GF-D8 (cell line): ENCODE data around the gene ARNT2.

Experiments used
- DNase-seq: peaks from one replicate; lab custom pipeline; 2025; lab: John Stamatoyannopoulos, UW

The ARNT2 gene

GRCh38 chr15:80466543-80466942 is 62.4 kb downstream of the ARNT2 start:
- no peak for DNase-seq

DNA sequence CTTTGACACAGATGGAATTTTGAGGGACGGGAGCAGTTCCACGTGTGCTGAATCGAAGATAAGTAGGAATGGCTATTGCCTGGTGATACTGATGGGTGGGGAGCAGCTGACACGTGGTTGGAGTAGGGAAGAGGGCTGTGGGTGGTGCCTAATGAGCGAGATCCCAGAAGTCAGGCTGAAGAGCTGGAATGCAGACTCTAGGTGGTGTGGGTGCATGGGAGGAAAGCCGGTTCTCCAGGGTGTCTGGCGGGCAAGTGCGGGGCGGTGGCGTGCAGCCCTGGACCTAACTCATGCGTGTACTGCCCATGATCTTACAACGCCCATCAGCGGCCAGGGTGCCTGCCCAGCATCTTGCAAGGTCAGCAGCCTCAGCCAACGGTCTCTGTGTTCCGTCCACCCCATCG is 63.1 kb downstream of the ARNT2 start:
- no peak for DNase-seq

DNA sequence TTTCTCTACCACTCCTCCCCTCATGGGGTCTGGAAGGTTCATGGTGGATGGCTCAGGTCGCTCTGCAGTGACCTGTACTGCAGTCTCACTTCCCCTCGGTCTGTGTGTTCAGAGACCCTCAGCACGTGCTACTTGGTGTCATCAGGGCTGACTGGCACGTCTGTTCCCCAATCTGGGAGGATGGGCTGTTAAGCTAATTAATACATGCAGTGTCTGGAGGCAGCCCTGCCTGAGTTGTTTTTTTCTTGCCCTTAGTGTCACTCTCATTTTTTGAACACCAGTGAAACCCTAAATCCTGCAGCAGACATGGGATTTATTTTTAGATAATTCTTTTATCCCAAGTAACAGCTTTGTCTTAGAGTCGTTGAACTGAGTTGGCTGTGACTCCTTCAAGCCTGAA is 64.6 kb downstream of the ARNT2 start:
- no peak for DNase-seq

GRCh38 chr15:80471881-80472280 is 67.7 kb downstream of the ARNT2 start:
- no peak for DNase-seq

DNA sequence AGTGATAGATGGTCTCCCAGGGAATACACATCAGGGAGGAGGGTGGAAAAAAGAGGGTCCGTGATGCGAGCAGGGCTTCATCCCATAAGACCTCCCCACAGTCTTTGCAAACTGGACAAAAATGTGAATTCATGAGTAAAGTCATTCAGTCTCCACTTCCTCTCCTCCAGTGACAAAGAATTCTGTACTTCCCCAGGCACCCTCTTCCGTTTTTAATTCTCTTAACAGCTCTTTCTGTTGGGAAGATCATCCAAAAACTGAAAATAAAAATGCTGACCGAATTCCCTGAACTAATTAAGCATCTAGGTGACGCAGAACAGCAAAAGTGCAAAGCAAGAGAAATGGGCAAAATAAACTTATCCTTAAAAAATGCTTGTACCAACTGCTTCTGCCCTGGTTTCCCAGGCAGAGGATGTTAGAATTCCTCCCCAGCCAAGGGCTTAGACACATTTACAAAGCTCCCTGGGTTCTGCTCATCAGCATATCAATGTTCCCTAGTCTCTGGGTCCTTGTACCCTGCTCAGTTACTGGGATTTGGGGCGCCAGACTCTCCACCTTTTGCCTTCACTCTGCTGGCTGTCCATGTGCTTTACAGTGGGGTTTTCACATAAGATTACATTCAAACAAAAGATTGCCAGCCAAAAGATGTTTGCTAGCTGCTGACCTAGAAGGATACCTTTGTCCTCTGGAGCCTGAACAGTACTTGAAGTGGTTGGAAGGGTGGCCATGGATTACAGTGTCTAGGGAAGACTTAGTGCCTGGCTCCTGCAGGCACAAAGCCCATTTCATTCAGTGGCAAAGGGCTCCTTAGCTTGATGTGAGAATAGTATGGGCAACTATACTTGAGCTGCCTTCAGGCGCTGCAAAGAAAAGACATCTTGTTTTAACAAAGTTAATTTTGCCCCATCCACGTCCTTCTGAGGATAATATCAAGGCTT is 69.4 kb downstream of the ARNT2 start:
- no peak for DNase-seq

GRCh38 chr15:80474224-80475215 is 70.3 kb downstream of the ARNT2 start:
- DNase-seq: no peak

DNA sequence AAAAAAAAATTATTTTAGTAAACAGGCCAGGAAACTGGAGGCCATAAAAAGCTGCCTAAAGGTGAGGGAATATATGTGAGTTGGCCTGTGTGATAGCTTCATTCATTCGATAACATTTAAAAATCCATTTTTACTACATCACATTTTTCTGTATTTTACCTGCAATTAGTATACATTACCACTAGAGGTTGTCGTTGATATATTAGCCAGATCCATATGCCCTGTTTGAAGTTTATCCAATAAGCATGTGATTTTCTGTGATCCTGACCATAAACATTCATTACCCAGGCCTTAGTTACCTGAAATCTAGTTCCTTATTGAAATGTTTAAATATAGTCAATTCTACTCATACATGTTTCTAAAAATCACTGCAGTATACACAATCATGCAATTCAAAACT is 71.4 kb downstream of the ARNT2 start:
- DNase-seq: no peak

- DNase-seq: no peak
Observed at GRCh38 chr15:80476036-80476435, 71.9 kb downstream of the ARNT2 start.

DNA sequence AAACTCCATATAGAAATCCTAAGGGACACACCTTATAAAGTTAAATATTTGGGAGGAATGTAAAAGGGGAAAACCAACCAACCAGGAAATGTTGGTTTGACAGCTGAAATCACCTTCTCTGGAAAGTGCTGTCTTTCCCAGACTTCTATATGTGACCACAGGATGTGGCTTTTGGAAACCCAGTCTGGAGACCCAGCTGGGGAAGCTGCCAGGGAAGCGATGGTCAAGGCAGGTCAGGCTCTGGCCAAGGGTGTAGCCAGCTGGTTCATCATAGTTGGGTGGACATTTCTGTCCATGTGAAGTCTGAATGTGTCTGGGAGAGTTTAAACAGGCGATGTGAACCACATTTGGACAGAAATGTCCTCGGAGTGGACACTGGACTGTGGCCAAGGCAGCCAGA is 73.9 kb downstream of the ARNT2 start:
- no peak for DNase-seq

- DNase-seq: no peak
Observed at GRCh38 chr15:80479191-80479590, 75.0 kb downstream of the ARNT2 start.

DNA sequence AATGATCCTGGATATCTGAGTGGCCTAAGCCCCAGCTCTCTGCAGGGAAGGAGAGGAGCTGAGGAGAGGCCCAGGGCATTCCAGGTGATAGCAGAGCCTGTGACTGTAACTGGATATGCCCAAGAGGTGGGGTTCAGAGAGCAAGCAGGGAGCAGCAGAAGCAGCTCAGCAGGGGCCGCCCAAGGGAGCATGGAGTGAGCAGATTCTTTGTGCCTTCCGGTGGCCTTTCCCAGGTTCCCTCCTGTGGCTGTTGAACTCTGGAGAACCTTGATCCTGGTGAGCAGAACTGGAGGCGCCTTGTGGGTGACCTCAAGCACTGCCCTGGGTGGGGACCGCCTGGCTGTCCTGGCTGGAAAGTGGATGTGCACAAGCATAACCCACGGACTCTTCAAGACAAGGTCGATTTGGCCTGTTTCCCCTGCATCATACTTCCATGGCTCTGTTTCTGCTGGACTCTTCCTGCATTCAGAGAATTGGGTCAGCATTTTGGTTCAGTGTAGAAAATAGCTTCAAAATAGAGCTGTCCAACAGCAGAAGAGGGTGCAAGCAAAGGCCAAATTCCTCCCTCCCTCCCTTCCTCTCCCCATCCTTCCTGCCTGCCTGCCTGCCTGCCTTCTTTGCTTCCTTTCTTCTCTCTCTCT is 76.1 kb downstream of the ARNT2 start:
- no peak for DNase-seq

- DNase-seq: no peak
Observed at GRCh38 chr15:80480909-80481308, 76.7 kb downstream of the ARNT2 start.

DNA sequence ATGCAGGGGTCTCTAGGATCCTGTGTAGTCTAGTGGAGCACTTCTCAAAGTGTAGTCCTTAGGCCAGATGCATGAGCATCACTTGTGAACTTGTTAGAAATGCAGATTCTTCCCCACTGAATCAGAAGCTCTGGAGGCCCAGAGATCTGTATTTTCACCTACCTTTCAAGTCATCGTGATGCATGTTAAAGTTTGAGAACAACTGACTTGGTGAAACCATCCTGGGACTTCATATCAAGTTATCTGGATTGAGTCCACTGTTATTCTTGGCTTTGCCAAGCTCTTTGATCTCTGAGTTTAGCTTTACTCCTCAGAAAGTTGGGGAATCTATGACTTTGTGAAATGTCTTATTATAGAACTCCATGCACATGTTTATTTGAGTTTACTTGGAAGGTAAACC is 78.5 kb downstream of the ARNT2 start:
- no peak for DNase-seq

DNA sequence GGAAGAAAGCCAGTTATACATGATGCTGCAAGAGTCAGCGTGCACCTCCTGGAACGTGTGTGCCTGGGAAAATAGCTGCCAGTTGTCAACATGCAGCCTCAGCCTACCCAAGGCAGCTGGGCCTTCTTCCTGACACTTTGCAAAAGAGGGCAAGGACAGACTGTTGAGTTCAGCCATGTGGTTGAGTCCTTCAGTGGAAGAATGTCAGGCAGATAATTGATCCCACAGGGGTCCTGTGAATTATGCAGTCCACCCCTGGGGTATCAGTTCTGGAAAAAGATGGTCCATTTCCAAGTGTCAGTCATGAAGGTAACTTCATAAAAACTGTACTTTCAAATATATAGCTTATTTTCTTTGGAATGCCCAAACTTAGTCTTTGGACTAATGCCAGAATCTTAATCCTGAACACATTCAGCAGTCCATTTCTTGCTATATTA is 79.6 kb downstream of the ARNT2 start:
- no peak for DNase-seq

- no peak for DNase-seq
Observed at GRCh38 chr15:80484333-80484864, 80.2 kb downstream of the ARNT2 start.

GRCh38 chr15:80485370-80486164 is 81.4 kb downstream of the ARNT2 start:
- DNase-seq: no peak

GRCh38 chr15:80487839-80488390 is 83.7 kb downstream of the ARNT2 start:
- no peak for DNase-seq

DNA sequence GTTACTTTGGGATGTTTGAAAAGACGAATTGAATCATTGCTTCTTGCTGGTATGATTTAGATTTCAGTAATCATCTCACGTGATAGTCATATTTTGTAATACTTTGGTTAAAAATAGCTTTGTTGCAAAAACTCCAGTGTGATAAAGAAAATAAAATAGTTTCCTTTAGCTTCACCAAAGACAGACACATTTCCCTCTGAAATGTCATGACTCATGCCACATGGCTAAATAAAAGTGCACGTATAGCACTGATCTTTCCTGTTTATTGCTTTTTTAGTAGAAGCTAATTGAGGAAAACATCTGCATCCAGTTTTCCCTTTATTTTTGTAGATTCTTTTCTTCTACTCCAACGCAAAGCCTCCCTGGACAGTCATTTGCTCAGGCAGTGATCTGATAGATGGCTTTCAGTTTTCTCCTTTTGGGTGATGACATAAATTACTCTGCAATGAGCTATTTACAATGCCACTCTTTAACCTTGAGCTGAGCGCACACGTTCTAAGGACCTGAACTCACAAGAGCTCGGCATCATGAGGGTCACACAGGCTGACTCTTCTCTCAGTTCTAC is 84.9 kb downstream of the ARNT2 start:
- DNase-seq: no peak

DNA sequence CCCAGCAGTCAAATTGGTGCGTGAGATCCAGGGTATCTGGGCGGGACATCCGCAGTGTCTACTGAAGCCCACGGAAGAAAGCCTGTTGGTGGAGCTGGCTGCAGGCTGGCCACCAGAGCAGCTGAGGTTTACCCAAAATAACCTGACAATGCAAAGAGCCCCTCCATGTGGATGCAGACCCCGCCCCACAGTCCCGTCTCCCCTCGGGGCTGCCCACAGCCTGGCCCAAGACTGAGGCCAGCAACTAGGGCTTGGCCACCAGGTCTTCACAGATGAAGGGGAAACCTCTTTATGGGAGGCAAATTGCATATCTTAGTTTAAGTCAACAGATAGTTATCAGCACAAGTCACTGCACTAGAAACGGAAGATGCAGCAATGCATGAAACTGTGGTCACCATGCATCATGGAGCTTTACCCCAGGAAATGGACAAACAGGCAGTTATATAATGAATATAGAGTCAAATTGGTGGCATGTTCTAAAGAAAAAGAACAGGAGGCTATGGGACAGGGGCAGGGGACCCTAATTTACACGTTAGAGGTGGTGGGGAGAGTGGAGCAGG is 86.3 kb downstream of the ARNT2 start:
- DNase-seq: no peak
